D721Med (cell line): ENCODE results near the gene STYXL1.

Experiments
- DNase-seq: peaks from one replicate; pipeline ENCODE4 v3.0.0; 2011; ENCODE audit warnings: low spot score; ENCODE audit not compliant: insufficient read length
- FAIRE-seq: peaks from 2 replicates; lab custom pipeline; 2011; peaks lifted over from hg19 to GRCh38; lab: Jason Lieb, UNC
- TF ChIP-seq, protein P1 (sequence below): IDR thresholded peaks from 2 replicates; pipeline ENCODE4 v1.5.1; 2012; ENCODE audit warnings: mild to moderate bottlenecking, control low read depth; ENCODE audit not compliant: insufficient read depth; ENCODE audit errors: missing control alignments

Gene STYXL1

DNA sequence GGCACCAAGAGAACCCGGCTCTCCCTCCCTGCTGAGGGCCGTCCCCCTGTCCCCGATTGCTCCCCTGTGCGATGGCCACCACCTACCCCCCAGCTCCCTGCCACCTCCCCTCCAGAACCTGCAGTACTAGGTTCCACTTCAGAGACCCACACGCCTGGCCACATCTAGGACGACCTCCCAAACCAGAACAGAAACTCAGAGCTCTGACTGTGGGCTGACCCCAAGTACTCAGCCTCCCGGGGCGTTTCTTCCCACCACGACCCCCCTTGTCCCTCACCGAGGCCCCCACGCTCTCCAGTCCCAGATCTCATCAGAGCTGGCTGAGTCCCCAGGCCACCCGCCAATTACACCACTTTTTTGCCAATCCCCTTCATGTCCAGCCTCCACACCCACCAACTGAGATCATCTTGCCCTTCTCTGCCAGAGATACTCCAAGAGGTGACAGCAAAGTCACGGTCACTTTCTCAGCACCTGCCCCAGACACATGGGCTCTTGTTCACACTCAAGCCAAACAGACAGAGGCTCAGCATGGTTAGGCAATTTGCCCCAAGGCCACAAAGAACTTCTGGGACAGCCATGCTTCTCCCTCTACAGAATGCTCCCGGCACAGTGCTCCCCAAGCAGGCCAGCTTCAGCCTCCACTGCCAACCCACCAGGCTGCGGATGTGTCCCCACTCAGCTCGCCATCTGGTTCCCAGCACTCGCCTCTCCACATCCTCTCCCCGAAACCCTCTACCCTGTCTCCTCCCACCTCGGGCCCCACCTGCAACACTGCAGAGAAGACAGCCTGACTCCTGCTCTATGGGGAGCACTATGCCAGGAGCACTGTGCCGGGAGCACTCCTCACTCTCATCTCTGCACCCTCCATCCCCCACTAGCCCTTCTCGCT lies 58.1 kb downstream of the STYXL1 start:
- FAIRE-seq (no peak), DNase-seq (no peak)
- TF ChIP-seq, protein P1, sequence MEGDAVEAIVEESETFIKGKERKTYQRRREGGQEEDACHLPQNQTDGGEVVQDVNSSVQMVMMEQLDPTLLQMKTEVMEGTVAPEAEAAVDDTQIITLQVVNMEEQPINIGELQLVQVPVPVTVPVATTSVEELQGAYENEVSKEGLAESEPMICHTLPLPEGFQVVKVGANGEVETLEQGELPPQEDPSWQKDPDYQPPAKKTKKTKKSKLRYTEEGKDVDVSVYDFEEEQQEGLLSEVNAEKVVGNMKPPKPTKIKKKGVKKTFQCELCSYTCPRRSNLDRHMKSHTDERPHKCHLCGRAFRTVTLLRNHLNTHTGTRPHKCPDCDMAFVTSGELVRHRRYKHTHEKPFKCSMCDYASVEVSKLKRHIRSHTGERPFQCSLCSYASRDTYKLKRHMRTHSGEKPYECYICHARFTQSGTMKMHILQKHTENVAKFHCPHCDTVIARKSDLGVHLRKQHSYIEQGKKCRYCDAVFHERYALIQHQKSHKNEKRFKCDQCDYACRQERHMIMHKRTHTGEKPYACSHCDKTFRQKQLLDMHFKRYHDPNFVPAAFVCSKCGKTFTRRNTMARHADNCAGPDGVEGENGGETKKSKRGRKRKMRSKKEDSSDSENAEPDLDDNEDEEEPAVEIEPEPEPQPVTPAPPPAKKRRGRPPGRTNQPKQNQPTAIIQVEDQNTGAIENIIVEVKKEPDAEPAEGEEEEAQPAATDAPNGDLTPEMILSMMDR: no peak

DNA sequence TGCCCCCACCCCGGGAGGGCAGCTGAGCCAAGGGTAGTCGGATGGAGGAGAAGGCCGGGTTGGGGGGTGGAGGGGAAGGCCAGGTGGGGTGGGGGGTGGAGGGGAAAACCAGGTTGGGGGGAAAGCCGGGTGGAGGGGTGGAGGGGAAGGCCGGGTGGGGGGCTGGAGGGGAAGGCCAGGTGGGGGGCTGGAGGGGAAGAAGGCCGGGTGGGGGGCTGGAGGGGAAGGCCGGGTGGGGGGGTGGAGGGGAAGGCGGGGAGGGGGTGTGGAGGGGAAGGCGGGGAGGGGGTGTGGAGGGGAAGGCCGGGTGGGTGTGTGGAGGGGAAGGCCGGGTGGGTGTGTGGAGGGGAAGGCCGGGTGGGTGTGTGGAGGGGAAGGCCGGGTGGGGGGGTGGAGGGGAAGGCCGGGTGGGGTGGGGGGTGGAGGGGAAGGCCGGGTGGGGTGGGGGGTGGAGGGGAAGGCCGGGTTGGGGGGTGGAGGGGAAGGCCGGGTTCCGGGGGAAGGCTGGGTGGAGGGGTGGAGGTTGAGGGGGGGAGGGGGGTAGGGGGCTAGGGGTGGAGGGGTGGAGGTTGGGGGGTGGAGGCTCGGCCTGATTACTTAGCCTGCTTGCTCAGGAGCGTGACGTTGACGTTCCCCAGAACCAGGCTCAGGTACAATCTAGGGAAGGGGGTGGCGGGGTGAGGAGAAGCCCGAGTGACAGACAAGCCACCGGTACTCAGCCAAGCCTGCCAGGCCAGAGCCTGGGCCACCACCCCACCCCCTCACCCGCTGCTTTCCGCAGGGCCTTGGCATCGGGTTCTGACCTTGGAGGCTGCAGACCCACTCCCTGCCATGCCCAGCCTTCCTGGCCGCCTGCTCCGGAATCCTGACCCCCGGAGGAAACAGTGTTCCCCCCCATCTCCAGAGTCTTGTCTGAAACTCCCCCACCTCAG lies 59.0 kb downstream of the STYXL1 start:
- TF ChIP-seq, protein P1: no peak
- FAIRE-seq (no peak), DNase-seq (peak; percentile 21)

DNA sequence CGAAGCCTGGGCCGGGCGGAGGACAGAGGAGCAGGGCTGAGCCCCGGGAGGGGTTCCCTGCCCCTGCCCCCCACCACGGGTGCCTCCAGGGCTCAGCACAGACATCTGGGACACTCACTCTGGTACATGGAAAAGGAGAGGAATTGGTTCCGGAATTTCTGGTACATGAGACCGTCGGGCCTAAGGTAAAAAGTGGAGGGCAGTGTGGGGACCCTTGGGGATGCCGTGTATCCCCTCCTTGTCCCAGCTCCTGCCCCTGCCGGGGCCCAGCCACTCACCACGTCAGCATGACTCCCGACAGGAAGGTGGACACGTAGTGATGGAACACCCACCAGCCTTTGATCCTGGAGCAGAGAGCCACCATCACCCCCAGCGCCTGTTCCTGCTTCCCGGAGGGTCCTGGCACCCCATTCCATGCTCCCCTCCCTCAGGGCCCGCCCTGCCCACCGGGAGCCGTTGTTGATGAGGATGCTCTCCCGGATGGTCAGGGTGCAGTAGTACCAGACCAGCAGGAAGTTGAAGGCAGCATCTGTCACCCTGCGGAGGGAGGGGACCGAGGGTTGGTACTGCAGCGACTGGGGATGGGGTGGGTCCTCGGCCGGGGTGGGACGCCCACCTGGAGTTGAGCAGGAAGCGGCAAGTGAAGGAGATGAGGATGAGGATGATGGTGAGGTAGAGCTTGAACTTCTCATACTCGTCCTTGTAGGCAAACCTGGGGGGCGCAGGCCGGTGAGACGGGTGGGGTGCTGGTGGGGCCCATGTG lies 59.8 kb downstream of the STYXL1 start:
- TF ChIP-seq, protein P1: no peak
- FAIRE-seq (no peak), DNase-seq (peak; percentile 15)

DNA sequence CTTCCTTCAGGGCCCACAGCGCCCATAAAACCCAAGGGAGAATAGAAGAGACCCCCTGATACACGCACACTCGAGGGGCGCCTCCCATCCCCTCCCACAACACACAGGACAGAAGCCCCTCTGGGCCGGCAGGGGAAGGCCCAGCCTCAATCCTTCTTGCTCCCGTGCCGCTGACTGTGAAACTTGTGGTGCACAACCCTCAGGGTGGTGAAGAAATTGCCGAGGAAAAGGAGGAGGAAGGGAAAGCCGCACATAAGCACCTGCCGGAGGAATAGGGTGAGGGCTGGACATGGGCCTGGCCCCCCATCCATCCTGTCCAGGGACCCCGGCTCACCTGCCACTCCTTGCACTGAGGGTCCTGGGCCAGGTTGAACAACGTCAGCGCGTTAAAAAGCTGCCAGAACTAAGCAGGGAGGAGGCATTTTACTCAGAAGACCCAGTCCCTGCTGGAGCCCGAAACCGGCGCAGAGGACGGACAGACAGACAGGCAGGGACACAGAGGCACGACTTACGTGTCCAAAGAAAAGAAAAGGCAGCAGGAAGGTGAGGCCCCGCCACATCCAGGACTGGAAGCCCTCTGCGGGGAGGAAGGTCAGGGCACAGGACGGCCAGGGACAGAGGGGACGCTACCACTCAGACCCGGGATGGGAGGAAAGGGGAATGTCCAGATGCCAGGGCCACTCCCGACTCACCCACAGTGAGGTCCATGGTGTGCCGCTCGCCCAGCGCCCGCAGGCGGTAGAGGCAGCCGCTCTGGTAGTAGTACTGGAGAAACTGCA lies 60.6 kb downstream of the STYXL1 start:
- no peak for FAIRE-seq
- TF ChIP-seq, protein P1: no peak
- no peak for DNase-seq

DNA sequence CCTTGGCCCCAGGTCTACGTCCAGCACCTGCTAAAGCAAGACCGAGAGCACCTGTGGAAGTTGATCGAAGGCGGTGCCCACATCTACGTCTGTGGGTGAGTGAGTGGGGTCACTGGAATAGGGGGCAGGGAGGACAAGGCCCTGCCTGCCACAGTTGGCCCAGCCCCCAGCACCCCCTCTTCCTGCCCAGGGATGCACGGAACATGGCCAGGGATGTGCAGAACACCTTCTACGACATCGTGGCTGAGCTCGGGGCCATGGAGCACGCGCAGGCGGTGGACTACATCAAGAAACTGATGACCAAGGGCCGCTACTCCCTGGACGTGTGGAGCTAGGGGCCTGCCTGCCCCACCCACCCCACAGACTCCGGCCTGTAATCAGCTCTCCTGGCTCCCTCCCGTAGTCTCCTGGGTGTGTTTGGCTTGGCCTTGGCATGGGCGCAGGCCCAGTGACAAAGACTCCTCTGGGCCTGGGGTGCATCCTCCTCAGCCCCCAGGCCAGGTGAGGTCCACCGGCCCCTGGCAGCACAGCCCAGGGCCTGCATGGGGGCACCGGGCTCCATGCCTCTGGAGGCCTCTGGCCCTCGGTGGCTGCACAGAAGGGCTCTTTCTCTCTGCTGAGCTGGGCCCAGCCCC lies 61.5 kb downstream of the STYXL1 start:
- DNase-seq (peak; percentile 12), FAIRE-seq (no peak)
- TF ChIP-seq, protein P1: no peak
